Measurements from ENCODE around the gene MAP4K2. TPM values are rescaled to one million over a fixed set of nuclear protein-coding genes. Genes with fewer than 3 reads are reported as not detected.

MAP4K2 gene
- total and polyA plus RNA-seq, 2 of the 13 experiments (the other 11 are each of a cell fraction or from before 2014, with no cell fraction given) = 8.3 to 17.6 TPM

GRCh38 chr11:64778473-64779298 lies 24.3 kb downstream of the MAP4K2 start, which contains the start of gene SF1 (continued):
- TF ChIP-seq ZNF281 (CRISPR knock-in tag; IDR thresholded peaks at IDR 0.05; ENCODE audit: borderline replicate concordance) (peak; percentile 77), ZNF652 (CRISPR knock-in tag; IDR thresholded peaks at IDR 0.05; ENCODE audit: borderline replicate concordance, low read depth) (0 out of 2 replicates have a peak, but pooled peaks have one; percentile 14), RAD21 (CRISPR knock-in tag; IDR thresholded peaks at IDR 0.05) (no peak), CREB1 (IDR thresholded peaks at IDR 0.05) (peak; percentile 89), CREB1 (CRISPR knock-in tag; IDR thresholded peaks at IDR 0.05) (peak; percentile 90), SPEN (CRISPR knock-in tag; IDR thresholded peaks at IDR 0.05; ENCODE audit: low read depth) (peak; percentile 58; the same call in 1 of the 2 replicates), SP2 (CRISPR knock-in tag; IDR thresholded peaks at IDR 0.05) (peak; percentile 85), CCAR2 (optimal IDR thresholded peaks at IDR 0.05; ENCODE audit: low read depth, low read length) (no peak), KLF12 (CRISPR knock-in tag; IDR thresholded peaks at IDR 0.05; ENCODE audit: borderline replicate concordance) (peak; percentile 57; the same call in 1 of the 2 replicates), ZNF530 (CRISPR knock-in tag; IDR thresholded peaks at IDR 0.05; ENCODE audit: low read depth) (no peak), NFE2L2 (IDR thresholded peaks at IDR 0.05; ENCODE audit: low read length) (no peak), GATAD1 (CRISPR knock-in tag; IDR thresholded peaks at IDR 0.05) (peak; percentile 63), ZNF773 (CRISPR knock-in tag; IDR thresholded peaks at IDR 0.05; ENCODE audit: borderline replicate concordance) (no peak; the same call in 1 of the 2 replicates), ISX (CRISPR knock-in tag; conservative IDR thresholded peaks at IDR 0.05) (no peak)
- TF ChIP-seq, protein P1, sequence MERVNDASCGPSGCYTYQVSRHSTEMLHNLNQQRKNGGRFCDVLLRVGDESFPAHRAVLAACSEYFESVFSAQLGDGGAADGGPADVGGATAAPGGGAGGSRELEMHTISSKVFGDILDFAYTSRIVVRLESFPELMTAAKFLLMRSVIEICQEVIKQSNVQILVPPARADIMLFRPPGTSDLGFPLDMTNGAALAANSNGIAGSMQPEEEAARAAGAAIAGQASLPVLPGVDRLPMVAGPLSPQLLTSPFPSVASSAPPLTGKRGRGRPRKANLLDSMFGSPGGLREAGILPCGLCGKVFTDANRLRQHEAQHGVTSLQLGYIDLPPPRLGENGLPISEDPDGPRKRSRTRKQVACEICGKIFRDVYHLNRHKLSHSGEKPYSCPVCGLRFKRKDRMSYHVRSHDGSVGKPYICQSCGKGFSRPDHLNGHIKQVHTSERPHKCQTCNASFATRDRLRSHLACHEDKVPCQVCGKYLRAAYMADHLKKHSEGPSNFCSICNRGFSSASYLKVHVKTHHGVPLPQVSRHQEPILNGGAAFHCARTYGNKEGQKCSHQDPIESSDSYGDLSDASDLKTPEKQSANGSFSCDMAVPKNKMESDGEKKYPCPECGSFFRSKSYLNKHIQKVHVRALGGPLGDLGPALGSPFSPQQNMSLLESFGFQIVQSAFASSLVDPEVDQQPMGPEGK (CRISPR knock-in tag; IDR thresholded peaks at IDR 0.05) = peak; percentile 61
- TF ChIP-seq, protein P2, sequence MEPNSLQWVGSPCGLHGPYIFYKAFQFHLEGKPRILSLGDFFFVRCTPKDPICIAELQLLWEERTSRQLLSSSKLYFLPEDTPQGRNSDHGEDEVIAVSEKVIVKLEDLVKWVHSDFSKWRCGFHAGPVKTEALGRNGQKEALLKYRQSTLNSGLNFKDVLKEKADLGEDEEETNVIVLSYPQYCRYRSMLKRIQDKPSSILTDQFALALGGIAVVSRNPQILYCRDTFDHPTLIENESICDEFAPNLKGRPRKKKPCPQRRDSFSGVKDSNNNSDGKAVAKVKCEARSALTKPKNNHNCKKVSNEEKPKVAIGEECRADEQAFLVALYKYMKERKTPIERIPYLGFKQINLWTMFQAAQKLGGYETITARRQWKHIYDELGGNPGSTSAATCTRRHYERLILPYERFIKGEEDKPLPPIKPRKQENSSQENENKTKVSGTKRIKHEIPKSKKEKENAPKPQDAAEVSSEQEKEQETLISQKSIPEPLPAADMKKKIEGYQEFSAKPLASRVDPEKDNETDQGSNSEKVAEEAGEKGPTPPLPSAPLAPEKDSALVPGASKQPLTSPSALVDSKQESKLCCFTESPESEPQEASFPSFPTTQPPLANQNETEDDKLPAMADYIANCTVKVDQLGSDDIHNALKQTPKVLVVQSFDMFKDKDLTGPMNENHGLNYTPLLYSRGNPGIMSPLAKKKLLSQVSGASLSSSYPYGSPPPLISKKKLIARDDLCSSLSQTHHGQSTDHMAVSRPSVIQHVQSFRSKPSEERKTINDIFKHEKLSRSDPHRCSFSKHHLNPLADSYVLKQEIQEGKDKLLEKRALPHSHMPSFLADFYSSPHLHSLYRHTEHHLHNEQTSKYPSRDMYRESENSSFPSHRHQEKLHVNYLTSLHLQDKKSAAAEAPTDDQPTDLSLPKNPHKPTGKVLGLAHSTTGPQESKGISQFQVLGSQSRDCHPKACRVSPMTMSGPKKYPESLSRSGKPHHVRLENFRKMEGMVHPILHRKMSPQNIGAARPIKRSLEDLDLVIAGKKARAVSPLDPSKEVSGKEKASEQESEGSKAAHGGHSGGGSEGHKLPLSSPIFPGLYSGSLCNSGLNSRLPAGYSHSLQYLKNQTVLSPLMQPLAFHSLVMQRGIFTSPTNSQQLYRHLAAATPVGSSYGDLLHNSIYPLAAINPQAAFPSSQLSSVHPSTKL (CRISPR knock-in tag; IDR thresholded peaks at IDR 0.05) = no peak
- TF ChIP-seq, protein P3, sequence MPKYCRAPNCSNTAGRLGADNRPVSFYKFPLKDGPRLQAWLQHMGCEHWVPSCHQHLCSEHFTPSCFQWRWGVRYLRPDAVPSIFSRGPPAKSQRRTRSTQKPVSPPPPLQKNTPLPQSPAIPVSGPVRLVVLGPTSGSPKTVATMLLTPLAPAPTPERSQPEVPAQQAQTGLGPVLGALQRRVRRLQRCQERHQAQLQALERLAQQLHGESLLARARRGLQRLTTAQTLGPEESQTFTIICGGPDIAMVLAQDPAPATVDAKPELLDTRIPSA (CRISPR knock-in tag; IDR thresholded peaks at IDR 0.05; ENCODE audit: borderline replicate concordance) = no peak
